RWPE2 (cell line): Measurements from ENCODE around the gene FLT1.

ENCODE experiments used
- ATAC-seq: fragments of 200-7000 bp; cut with Tn5 transposase; 3 replicates; pipeline ENCODE4 v1.9.1; 2021; ENCODE audit warnings: low read depth
- DNase-seq: peaks from one replicate; pipeline ENCODE4 v3.0.0-alpha.2; 2020; ENCODE audit warnings: low spot score
- H3K27ac ChIP-seq: fragments of 450-650 bp; 2 replicates; pipeline ENCODE4 v1.5.1; 2017; ENCODE audit warnings: mild to moderate bottlenecking; ENCODE audit not compliant: poor library complexity, severe bottlenecking
- H3K27me3 ChIP-seq: fragments of 250-450 bp; sonication (Bioruptor Pico); 2 replicates; pipeline ENCODE4 v1.5.1; 2021; ENCODE audit warnings: mild to moderate bottlenecking, moderate library complexity; ENCODE audit not compliant: insufficient read depth, poor library complexity, severe bottlenecking
- H3K36me3 ChIP-seq: fragments of 250-450 bp; sonication (Bioruptor Pico); 2 replicates; pipeline ENCODE4 v1.5.1; 2020; ENCODE audit warnings: low read depth, mild to moderate bottlenecking, moderate library complexity
- H3K4me1 ChIP-seq: fragments of 250-450 bp; sonication (Bioruptor Pico); 2 replicates; pipeline ENCODE4 v1.5.1; 2021; ENCODE audit warnings: mild to moderate bottlenecking, moderate library complexity; ENCODE audit not compliant: insufficient read depth, poor library complexity, severe bottlenecking
- H3K4me3 ChIP-seq: fragments of 250-450 bp; sonication (Bioruptor Pico); 2 replicates; pipeline ENCODE4 v1.5.1; 2021; ENCODE audit warnings: mild to moderate bottlenecking, moderate library complexity; ENCODE audit not compliant: severe bottlenecking
- H3K9me3 ChIP-seq: fragments of 250-450 bp; sonication (Bioruptor Pico); 2 replicates; pipeline ENCODE4 v1.5.1; 2021; ENCODE audit warnings: mild to moderate bottlenecking, moderate library complexity; ENCODE audit not compliant: severe bottlenecking
- CTCF ChIP-seq: fragments of 450-650 bp; IDR thresholded peaks from one replicate; pipeline ENCODE4 v1.5.1; 2017; ENCODE audit warnings: mild to moderate bottlenecking, moderate library complexity; ENCODE audit not compliant: poor library complexity, severe bottlenecking

FLT1 gene

DNA sequence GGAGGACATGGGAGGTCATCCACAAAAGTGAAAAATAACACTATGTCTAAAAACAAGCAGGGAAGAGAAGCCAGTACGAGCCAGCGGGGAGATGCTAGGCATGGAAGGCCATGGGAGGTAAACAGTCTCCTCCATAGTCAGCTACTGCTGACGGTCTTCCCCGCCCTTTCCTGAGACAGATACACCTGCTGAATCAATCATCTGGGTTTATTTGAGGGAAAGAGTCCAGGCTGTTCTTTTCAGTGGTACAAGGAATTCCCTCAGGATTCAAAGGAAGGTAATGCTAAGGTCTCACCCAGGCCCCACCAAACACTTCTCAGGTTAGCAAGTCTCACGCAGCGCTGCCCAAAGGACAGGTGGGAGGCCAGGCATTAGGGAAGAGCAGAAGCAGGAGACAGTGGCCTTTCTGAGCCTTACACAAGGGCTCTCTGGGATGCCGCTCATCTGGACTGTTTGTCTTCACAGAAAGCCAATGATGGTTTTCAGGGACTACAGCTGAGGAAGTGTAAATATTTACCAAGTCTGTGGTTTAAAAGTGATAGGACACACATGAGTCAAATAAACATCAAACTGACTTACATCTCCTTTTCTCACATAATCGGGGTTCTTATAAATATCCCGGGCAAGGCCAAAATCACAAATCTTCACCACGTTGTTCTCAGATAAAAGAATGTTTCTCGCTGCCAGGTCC is 173.9 kb downstream of the FLT1 start:
- ATAC-seq (no peak), DNase-seq (no peak)
- Histone ChIP-seq H3K36me3 (no peaks in the 10 kb centered on the region), H3K9me3 (no peaks in the 10 kb centered on the region), H3K27me3 (no peaks in the 10 kb centered on the region), H3K4me1 (no peaks in the 10 kb centered on the region), H3K27ac (no peak overlapping the region), H3K4me3 (no peak overlapping the region)
- no peak for TF ChIP-seq CTCF

- Histone ChIP-seq H3K36me3 (no peaks in the 10 kb centered on the region), H3K27me3 (no peaks in the 10 kb centered on the region), H3K4me1 (no peaks in the 10 kb centered on the region), H3K4me3 (no peak overlapping the region), H3K27ac (no peak overlapping the region), H3K9me3 (no peaks in the 10 kb centered on the region)
- DNase-seq = no peak
- TF ChIP-seq CTCF = no peak
- ATAC-seq = no peak
Observed at GRCh38 chr13:28320209-28320608, 174.7 kb downstream of the FLT1 start.

DNA sequence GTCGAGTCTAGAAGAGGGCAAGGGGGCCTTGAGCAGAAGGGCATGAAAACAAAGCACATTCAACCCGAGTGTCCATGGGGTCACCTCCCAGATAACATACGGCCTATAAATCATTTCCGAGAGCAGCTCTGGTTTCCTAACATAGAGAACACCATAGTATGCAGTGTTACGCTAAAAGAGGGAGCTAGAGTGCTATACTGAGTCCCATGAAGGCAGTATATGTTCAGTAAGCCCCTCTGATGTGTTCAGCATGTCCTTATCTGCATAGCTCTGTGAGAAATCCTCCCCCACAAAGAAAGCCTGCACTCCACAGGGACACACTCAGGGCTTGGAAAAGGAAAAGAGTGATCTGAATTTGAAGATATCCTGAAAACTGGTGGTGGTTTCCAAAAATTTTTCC is 175.4 kb downstream of the FLT1 start:
- TF ChIP-seq CTCF = no peak

GRCh38 chr13:28318496-28318895 is 176.4 kb downstream of the FLT1 start:
- Histone ChIP-seq H3K27ac (no peak overlapping the region), H3K36me3 (no peaks in the 10 kb centered on the region)
- DNase-seq = no peak

More for the DNA sequence above, 175.4 kb downstream of the FLT1 start:
- Histone ChIP-seq H3K36me3 (no peaks in the 10 kb centered on the region), H3K9me3 (no peaks in the 10 kb centered on the region), H3K4me3 (no peak overlapping the region), H3K27ac (no peak overlapping the region), H3K27me3 (no peaks in the 10 kb centered on the region), H3K4me1 (no peaks in the 10 kb centered on the region)
- ATAC-seq (no peak), DNase-seq (no peak)

More at GRCh38 chr13:28318496-28318895, 176.4 kb downstream of the FLT1 start:
- Histone ChIP-seq H3K4me3 (no peak overlapping the region), H3K9me3 (no peaks in the 10 kb centered on the region), H3K4me1 (no peaks in the 10 kb centered on the region), H3K27me3 (no peaks in the 10 kb centered on the region)
- no peak for TF ChIP-seq CTCF
- no peak for ATAC-seq
